ENCODE data around the gene RIT1. TPM values are rescaled to one million over a fixed set of nuclear protein-coding genes. Genes with fewer than 3 reads are reported as not detected.

The RIT1 gene
- total and polyA plus RNA-seq, 2 donors (not counting 3 experiments of a cell fraction or from before 2014, with no cell fraction given) = 46.4 to 65.5 TPM

- POLR2A ChIA-PET = no interaction called here
- Histone ChIP-seq H3K9ac (replicated peaks; ENCODE audit: extremely low read depth, insufficient read depth, low read length) (no peak overlapping the region), H4K20me1 (replicated peaks; ENCODE audit: control insufficient read depth, extremely low read depth, insufficient read depth, low read length) (no peaks in the 10 kb centered on the region), H3K4me3 (replicated peaks in 1 of 3; ENCODE audit: insufficient read depth in 1 of 3, low read depth in 1 of 3, low read length in 3 of 3) (no peak overlapping the region), H3K27ac (ENCODE audit: insufficient read depth, low read depth, low read length) (no peak overlapping the region), H3K27me3 (ENCODE audit: control insufficient read depth in 2 of 2, insufficient read depth in 2 of 2, low read length in 2 of 2) (no peaks in the 10 kb centered on the region), H3K79me2 (ENCODE audit: control insufficient read depth, insufficient read depth, low read length) (no peaks in the 10 kb centered on the region), H2AFZ (ENCODE audit: low read depth, low read length) (no peak overlapping the region), H3K9me1 (replicated peaks; ENCODE audit: control insufficient read depth, extremely low read depth, insufficient read depth, low read length) (no peaks in the 10 kb centered on the region), H3K36me3 (ENCODE audit: control insufficient read depth in 2 of 2, extremely low read depth in 1 of 2, insufficient read depth in 2 of 2, low read length in 2 of 2) (peaks cover 34 to 43% of the 10 kb centered on the region in 2 experiments), H3K4me1 (ENCODE audit: control insufficient read depth, extremely low read depth, insufficient read depth, low read length) (no peaks in the 10 kb centered on the region), H3K4me2 (ENCODE audit: insufficient read depth, low read length) (no peak overlapping the region), H3K9me3 (replicated peaks; ENCODE audit: control insufficient read depth, insufficient read depth, low read length) (no peaks in the 10 kb centered on the region)
- FAIRE-seq (no peak), DNase-seq (ENCODE audit: low read depth, low spot score) (no peak)
- CTCF ChIA-PET = interaction anchor here (1.3 kb wide), 1 partner anchor 42 kb away, joined by 5 read pairs; no protein-coding TSS in a partner anchor
- intact Hi-C loops (cut with micrococcal nuclease) (no loop called here), dilution Hi-C loops (cut with MboI; ENCODE audit: extremely low pct_ligation_motif_present, low sequenced_read_pairs) (no loop called here)
- BruUV-seq (replicated peaks) = no TSS peak
- no peak for TF ChIP-seq GATA2 (IDR thresholded peaks at IDR 0.05; ENCODE audit: insufficient read depth, insufficient read length, low read depth, low read length)
- no peak for TF ChIP-seq MYC (IDR thresholded peaks at IDR 0.05; ENCODE audit: low read depth, low read length)
- TF ChIP-seq, protein P1, sequence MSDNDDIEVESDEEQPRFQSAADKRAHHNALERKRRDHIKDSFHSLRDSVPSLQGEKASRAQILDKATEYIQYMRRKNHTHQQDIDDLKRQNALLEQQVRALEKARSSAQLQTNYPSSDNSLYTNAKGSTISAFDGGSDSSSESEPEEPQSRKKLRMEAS (IDR thresholded peaks at IDR 0.05; ENCODE audit: insufficient read depth, insufficient read length) = no peak
- TF ChIP-seq JUN (IDR thresholded peaks at IDR 0.05; ENCODE audit: borderline replicate concordance, insufficient read depth, insufficient read length, low read depth) = no peak
- TF ChIP-seq EZH2 (IDR thresholded peaks at IDR 0.05; ENCODE audit: borderline replicate concordance, low read depth, low read length, severe bottlenecking) = no peak
- TF ChIP-seq, protein P2, sequence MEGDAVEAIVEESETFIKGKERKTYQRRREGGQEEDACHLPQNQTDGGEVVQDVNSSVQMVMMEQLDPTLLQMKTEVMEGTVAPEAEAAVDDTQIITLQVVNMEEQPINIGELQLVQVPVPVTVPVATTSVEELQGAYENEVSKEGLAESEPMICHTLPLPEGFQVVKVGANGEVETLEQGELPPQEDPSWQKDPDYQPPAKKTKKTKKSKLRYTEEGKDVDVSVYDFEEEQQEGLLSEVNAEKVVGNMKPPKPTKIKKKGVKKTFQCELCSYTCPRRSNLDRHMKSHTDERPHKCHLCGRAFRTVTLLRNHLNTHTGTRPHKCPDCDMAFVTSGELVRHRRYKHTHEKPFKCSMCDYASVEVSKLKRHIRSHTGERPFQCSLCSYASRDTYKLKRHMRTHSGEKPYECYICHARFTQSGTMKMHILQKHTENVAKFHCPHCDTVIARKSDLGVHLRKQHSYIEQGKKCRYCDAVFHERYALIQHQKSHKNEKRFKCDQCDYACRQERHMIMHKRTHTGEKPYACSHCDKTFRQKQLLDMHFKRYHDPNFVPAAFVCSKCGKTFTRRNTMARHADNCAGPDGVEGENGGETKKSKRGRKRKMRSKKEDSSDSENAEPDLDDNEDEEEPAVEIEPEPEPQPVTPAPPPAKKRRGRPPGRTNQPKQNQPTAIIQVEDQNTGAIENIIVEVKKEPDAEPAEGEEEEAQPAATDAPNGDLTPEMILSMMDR (IDR thresholded peaks at IDR 0.05; ENCODE audit: extremely low read depth in 1 of 2, insufficient read depth in 1 of 2, low read depth in 1 of 2, low read length in 2 of 2) = no peak
- no peak for TF ChIP-seq POLR2A (IDR thresholded peaks at IDR 0.05; ENCODE audit: low read depth, low read length)
- no peak for TF ChIP-seq FOS (IDR thresholded peaks at IDR 0.05; ENCODE audit: borderline replicate concordance, insufficient read depth, low read length)
- no peak for TF ChIP-seq POLR2AphosphoS5 (IDR thresholded peaks at IDR 0.05; ENCODE audit: insufficient read depth, low read depth, low read length)
Measured at GRCh38 chr1:155947741-155948140, 36.6 kb upstream of the RIT1 start.
